Activated naive CD8-positive, alpha-beta T cell treated with anti-CD3 and anti-CD28 coated beads, Interleukin-2, amount 50 U/mL, for 24 hours (primary cell): Measurements from ENCODE around the gene PDLIM5.
"Not testable (repeated sequence)": the region's sequence is repeated elsewhere in the genome, so short reads cannot be mapped to it uniquely, and the experiment has no call there.

Experiments
- ATAC-seq: fragments of 150-1000 bp; cut with Tn5 transposase; one replicate; pipeline ENCODE4 v1.10.0; 2021
- DNase-seq: peaks from one replicate; pipeline ENCODE4 v3.0.0; 2021
- H3K27ac Mint-ChIP-seq: one replicate; pipeline ENCODE4 v1.8.0; 2021; ENCODE audit warnings: mild to moderate bottlenecking, mixed read lengths
- H3K27me3 Mint-ChIP-seq: one replicate; pipeline ENCODE4 v1.8.0; 2021; ENCODE audit warnings: mixed read lengths
- H3K36me3 Mint-ChIP-seq: one replicate; pipeline ENCODE4 v1.8.0; 2021; ENCODE audit warnings: low read depth, mixed read lengths
- H3K4me1 Mint-ChIP-seq: one replicate; pipeline ENCODE4 v1.8.0; 2021; ENCODE audit warnings: mixed read lengths
- H3K4me3 Mint-ChIP-seq: one replicate; pipeline ENCODE4 v1.8.0; 2021; ENCODE audit warnings: mild to moderate bottlenecking, moderate library complexity, mixed read lengths
- H3K9me3 Mint-ChIP-seq: one replicate; pipeline ENCODE4 v1.8.0; 2021; ENCODE audit warnings: mixed read lengths

The PDLIM5 gene

DNA sequence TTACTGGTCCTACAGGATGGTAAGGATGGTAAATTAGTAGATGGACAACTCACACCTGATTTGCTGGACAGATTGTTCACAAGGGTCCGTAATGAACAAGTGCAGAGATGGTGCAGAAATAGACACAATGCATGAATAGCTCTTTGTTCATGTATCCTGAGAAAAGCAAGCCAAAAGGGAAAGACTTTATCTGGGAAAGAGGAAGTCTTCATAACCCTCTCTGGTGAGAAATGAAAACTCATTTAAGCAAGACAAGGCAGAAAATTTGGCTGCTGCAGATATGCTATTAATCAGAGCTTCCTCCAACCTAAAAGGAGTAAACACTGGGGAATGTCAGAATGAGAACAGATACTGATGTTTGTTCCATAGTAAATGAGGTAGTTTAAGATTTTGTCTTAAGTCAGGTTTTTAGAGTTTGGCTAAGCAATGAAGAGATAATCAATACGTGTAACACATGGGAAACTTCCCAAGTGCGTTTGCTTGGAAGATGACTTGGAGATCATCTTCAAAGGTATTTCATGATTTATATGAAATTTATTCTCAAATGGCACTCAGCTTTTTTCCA, 153.6 kb downstream of the PDLIM5 start:
- H3K27me3 Mint-ChIP-seq, result no peaks in the 10 kb centered on the region
- no peak for DNase-seq

DNA sequence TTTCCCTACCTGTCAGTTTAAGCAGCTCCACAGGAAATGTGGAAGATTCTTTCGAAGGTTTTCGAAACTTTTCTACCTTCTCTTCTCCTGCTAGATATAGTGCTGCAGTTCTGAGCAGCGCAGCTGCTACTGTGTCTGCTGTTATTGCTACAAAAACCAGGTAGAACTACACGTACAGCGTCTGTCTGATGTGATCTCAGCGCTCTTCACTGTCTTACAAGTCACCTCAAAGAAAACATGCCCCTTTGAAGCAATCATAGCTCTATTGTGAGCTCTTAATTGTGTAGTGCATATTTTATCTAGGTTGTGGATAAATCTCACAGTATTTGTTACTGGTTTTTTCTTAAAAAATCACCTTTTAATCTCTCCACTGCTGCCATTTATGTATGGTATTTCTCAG, 158.4 kb downstream of the PDLIM5 start:
- H3K9me3 Mint-ChIP-seq, result no peaks in the 10 kb centered on the region
- ATAC-seq, result no peak
- H3K36me3 Mint-ChIP-seq, result no peaks in the 10 kb centered on the region
- no peak for DNase-seq
- H3K4me1 Mint-ChIP-seq, result peaks cover 10% of the 10 kb centered on the region
- no peaks in the 10 kb centered on the region for H3K27me3 Mint-ChIP-seq
- no peak overlapping the region for H3K27ac Mint-ChIP-seq
- no peak overlapping the region for H3K4me3 Mint-ChIP-seq

More for the DNA sequence above, 153.6 kb downstream of the PDLIM5 start:
- no peaks in the 10 kb centered on the region for H3K36me3 Mint-ChIP-seq
- no peak overlapping the region for H3K27ac Mint-ChIP-seq
- peaks cover 4% of the 10 kb centered on the region for H3K4me1 Mint-ChIP-seq
- H3K4me3 Mint-ChIP-seq, result no peak overlapping the region
- no peaks in the 10 kb centered on the region for H3K9me3 Mint-ChIP-seq
- no peak for ATAC-seq

DNA sequence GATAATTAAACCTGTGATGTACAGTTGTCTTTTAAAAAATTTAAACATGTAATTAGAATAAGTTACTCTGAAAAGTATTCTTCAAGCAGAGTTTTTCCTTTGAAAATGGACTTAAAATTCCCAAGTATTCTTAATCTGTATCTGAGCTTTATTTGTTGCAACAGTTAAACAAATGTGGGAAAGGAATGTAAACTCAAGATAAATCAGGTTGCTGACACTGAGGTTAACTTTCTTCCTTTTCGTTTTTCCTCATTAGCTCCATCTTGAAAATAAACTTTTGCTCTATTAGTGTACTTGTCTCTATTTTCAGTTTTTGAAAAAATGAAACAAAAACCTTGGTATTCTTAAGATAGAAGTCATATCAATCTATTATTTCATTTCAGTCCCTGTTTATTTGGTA, 161.5 kb downstream of the PDLIM5 start:
- ATAC-seq (no peak), DNase-seq (no peak)
- no peaks in the 10 kb centered on the region for H3K27me3 Mint-ChIP-seq
- no peaks in the 10 kb centered on the region for H3K9me3 Mint-ChIP-seq
- no peak overlapping the region for H3K27ac Mint-ChIP-seq
- H3K36me3 Mint-ChIP-seq, result no peaks in the 10 kb centered on the region
- no peak overlapping the region for H3K4me3 Mint-ChIP-seq
- H3K4me1 Mint-ChIP-seq, result peaks cover 10% of the 10 kb centered on the region

DNA sequence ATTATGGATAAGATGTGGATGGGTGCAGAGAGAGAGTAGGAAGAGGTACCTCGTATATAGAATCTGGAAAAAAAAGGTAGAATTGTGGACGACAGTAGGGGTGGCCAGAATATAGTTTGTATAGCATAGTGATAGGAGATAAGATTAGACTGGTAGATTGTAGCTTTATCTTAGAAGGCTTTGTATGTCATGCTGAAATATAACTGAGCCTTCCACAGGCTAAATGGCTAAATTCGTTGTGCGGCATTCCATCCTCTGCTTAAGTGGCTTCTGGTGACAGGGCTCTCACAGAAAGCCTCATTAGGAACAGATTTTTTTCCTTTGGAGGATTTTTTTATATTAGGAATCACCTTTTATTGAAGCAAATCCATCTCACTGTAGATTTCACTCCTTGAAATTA, 163.7 kb downstream of the PDLIM5 start:
- Mint-ChIP-seq H3K9me3 (no peaks in the 10 kb centered on the region), H3K27ac (no peak overlapping the region), H3K36me3 (no peaks in the 10 kb centered on the region), H3K27me3 (no peaks in the 10 kb centered on the region), H3K4me1 (peaks cover 6% of the 10 kb centered on the region), H3K4me3 (no peak overlapping the region)
- ATAC-seq, result no peak
- no peak for DNase-seq

DNA sequence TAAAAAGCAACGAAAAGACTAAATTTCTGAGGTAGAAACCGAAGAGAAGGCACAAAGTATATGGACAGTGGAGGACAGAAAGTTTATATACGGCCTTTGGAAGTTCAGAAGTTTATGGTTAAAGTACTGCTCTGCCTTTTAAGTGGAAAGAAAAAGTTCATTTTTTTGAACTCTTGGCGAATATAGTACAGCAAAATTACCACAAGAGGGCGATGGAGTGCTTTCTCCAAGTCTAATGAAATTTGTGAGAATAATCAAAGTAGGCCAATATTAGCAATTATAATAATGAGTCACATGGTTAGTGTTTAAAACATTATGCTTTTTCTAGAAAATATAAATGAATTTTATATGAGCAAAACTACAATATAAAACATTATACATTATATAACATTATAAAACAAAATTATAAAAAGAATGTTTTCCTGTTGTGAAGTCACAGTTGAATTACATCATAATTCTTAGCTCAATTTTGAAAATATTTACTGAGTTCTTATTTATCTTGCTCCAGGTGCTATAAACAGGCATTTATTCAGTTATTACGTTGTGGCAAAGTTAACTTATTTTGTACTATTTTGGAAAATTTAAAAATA, 169.8 kb downstream of the PDLIM5 start:
- no peak for ATAC-seq
- H3K27me3 Mint-ChIP-seq, result no peaks in the 10 kb centered on the region
- H3K36me3 Mint-ChIP-seq, result no peaks in the 10 kb centered on the region
- DNase-seq, result peak; percentile 4
- H3K4me1 Mint-ChIP-seq, result no peaks in the 10 kb centered on the region
- no peaks in the 10 kb centered on the region for H3K9me3 Mint-ChIP-seq
- H3K27ac Mint-ChIP-seq, result no peak overlapping the region
- H3K4me3 Mint-ChIP-seq, result no peak overlapping the region

DNA sequence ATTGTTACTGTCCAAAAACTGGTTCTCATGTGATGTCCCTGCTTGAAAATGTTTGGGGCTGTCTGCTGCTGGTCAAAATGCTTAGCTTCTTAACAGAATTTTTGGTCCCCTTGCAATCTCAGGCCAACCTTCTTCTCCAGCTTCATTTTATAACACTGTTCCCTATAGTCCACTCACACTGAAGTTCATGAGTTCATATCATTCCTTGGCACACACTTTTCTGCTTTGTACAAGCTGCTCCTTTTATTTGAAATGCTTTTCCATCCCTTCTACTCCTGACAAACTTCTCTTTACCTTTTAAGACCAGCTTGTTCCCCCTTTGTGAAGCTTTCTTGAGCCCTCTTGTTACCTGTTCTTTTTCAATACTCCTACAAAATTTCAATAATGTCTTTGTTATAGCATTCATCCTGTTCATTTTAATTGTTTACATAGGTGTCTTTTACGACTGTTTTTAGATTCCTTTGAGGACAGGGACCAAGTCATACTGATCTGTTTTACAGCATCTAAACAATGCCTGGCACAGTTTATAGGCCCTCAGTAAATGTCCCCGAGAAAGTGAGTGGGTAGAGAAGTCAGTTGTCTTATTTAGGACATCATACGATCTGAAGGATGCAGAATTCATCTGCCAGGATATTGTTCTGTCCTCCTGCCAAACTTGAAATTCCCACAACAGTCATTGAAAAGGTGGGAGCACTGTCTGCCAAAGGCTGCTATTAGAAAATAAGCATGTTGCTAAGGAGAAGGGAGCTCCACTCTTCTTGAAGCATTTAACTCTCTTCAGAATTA, 171.6 kb downstream of the PDLIM5 start:
- Mint-ChIP-seq H3K36me3 (no peaks in the 10 kb centered on the region), H3K4me1 (no peaks in the 10 kb centered on the region), H3K9me3 (no peaks in the 10 kb centered on the region), H3K27ac (no peak overlapping the region), H3K27me3 (no peaks in the 10 kb centered on the region), H3K4me3 (no peak overlapping the region)
- ATAC-seq, result no peak
- no peak for DNase-seq

DNA sequence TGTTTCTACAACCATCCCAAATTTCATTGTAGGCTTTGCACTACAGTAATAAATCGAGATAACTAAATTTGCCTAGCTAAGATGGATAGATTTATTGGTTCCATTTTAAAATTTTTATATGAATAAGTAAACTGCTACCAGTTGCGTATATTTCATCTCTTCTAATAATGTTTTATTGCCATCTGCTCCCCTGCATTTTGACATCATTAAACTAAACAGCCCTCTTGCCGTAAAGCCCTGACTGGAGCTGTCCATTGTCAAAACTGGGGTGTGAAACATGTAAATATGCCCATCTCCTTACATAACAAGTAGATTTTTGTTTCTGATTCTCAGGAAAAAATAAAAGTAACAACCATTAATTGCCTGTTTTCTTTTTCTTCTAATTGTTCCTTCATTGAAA, 175.2 kb downstream of the PDLIM5 start:
- H3K36me3 Mint-ChIP-seq, result peaks cover 1% of the 10 kb centered on the region
- H3K4me3 Mint-ChIP-seq, result no peak overlapping the region
- no peaks in the 10 kb centered on the region for H3K4me1 Mint-ChIP-seq
- no peaks in the 10 kb centered on the region for H3K27me3 Mint-ChIP-seq
- DNase-seq (no peak), ATAC-seq (no peak)
- no peak overlapping the region for H3K27ac Mint-ChIP-seq
- H3K9me3 Mint-ChIP-seq, result no peaks in the 10 kb centered on the region

DNA sequence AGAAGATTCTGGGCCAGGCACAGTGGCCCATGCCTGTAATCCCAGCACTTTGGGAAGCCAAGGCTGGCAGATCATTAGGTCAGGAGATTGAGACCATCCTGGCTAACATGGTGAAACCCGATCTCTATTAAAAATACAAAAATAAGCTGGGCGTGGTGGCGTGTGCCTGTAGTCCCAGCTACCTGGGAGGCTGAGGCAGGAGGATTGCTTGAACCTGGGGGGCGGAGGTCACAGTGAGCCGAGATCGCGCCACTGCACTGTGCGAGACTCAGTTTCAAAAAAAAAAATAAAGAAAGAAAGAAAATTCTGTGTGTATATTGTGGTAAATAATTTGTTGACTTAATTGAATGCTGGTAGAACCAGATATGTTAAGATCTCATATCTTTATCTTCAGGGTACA, 177.3 kb downstream of the PDLIM5 start:
- DNase-seq, H3K36me3 Mint-ChIP-seq, H3K4me1 Mint-ChIP-seq, H3K27me3 Mint-ChIP-seq, H3K9me3 Mint-ChIP-seq, H3K27ac Mint-ChIP-seq, H3K4me3 Mint-ChIP-seq, ATAC-seq: not testable (repeated sequence)

DNA sequence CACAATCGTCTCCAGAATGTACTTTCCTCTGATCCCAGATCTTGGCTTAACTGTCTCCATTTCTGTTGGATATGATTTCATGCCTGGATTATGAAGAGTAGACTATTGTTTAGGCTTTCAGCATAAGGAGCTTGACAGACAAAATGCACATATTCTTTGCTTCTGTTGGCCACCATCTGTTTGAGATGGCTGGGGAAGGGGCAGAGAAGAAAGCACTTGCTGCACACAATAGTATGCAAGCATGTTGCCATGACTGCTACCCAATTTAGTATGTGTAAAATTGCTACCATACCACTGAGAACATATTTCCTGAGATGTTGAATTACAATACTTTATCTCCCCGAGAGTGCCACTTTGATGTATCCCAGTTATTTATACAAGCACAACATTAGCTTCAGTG, 178.1 kb downstream of the PDLIM5 start:
- Mint-ChIP-seq H3K27me3 (no peaks in the 10 kb centered on the region), H3K4me3 (no peak overlapping the region), H3K4me1 (no peaks in the 10 kb centered on the region), H3K36me3 (peaks cover 1% of the 10 kb centered on the region), H3K9me3 (no peaks in the 10 kb centered on the region), H3K27ac (no peak overlapping the region)
- no peak for ATAC-seq
- DNase-seq, result no peak

DNA sequence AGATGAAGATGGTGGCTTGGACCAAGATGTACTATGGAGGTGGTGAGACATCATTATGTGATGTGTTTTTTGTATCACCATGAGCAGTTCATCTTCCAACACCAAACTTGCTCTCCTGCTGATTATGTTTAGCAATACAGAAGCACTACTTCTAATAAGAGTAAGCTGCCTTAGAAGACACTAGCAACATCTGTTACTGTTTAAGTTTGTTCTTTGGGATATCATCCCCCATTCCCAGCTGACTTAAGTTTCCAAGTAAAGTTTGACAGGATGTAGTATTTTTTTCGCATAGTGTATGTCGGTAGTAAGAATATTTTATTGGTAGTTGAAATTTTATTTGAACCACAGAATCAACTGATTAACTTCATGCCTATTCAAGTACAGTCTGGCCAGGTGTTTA, 182.5 kb downstream of the PDLIM5 start:
- H3K9me3 Mint-ChIP-seq, result no peaks in the 10 kb centered on the region
- no peak overlapping the region for H3K4me3 Mint-ChIP-seq
- H3K36me3 Mint-ChIP-seq, result peaks cover 1% of the 10 kb centered on the region
- H3K4me1 Mint-ChIP-seq, result no peaks in the 10 kb centered on the region
- no peak for DNase-seq
- no peak overlapping the region for H3K27ac Mint-ChIP-seq
- ATAC-seq, result no peak
- H3K27me3 Mint-ChIP-seq, result no peaks in the 10 kb centered on the region

DNA sequence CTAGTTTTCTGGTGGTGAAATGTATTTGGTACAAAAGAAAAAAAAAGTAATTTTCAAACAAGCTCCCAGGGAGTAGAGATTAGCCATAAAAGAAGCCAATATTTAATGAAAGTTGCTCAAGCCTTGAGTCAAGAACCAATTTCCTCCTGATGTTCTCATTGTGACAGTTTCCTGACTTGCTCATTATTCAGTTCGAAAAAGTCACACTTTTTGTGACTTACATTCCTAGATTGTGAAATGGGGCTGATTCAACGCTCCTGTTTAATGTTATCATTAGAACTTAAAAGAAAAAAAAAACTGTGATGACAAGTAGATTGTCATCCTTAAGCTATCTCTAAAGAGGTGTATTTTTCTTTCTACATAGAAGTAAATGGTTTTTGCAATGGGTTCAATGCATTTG, 183.4 kb downstream of the PDLIM5 start:
- no peaks in the 10 kb centered on the region for H3K27me3 Mint-ChIP-seq
- H3K36me3 Mint-ChIP-seq, result no peaks in the 10 kb centered on the region
- no peak overlapping the region for H3K4me3 Mint-ChIP-seq
- no peak for DNase-seq
- H3K4me1 Mint-ChIP-seq, result no peaks in the 10 kb centered on the region
- no peaks in the 10 kb centered on the region for H3K9me3 Mint-ChIP-seq
- no peak overlapping the region for H3K27ac Mint-ChIP-seq
- ATAC-seq, result no peak

DNA sequence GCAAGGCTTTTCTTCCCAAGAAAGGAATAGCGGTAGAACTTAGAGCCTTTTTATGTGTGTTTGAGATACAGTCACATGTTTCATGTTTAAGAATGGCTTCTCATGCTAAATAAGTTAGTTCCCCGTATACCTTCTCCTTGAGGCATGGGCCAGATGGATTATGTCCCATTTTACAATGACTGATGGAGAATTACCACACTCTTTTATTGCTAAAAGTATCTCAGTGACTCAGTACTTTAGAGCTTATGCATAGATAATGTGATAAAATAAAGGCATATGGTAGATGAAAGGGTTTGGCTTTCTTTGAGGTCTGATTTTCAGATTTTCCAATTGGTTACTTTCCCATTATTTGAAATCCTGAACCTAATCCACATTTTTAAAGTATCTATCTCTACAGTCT, 184.3 kb downstream of the PDLIM5 start:
- Mint-ChIP-seq H3K36me3 (no peaks in the 10 kb centered on the region), H3K4me3 (no peak overlapping the region), H3K4me1 (no peaks in the 10 kb centered on the region), H3K9me3 (no peaks in the 10 kb centered on the region), H3K27ac (no peak overlapping the region), H3K27me3 (no peaks in the 10 kb centered on the region)
- ATAC-seq (no peak), DNase-seq (no peak)

DNA sequence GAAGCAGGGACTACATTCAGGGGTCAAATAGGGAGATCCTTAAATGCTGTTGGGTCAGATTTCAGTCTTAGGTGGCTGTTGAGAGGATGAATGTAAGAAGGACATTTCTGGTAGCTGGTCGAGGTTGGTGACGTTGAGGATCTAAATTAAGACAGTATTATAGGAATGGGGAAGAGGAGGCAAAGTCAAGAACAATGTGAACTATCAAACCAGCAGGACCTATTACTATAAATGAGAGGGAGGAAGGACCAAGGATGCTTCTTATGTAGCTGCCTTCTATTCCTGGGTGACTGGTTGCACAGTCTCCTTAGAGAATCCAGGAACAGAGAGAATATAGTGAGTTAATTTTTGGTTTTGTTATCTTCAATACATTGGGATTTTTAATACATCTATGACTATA, 187.6 kb downstream of the PDLIM5 start:
- Mint-ChIP-seq H3K27me3 (no peaks in the 10 kb centered on the region), H3K36me3 (peaks cover 5% of the 10 kb centered on the region), H3K4me1 (no peaks in the 10 kb centered on the region), H3K9me3 (no peaks in the 10 kb centered on the region), H3K4me3 (no peak overlapping the region), H3K27ac (no peak overlapping the region)
- no peak for ATAC-seq
- DNase-seq, result no peak

DNA sequence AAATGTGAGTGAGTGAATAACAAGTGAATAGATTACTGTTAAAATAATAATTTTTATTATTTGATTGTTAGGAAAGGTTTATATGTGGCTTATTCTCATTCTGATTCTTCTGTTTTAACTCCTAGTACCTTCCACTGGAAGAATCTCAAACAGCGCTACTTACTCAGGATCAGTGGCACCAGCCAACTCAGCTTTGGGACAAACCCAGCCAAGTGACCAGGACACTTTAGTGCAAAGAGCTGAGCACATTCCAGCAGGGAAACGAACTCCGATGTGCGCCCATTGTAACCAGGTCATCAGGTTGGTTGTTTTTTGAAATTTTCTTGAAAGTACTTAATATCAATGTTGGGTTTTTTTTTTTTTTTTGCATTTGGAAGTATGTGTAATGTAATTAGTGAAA, 188.4 kb downstream of the PDLIM5 start:
- Mint-ChIP-seq H3K4me3 (no peak overlapping the region), H3K27ac (no peak overlapping the region), H3K36me3 (peaks cover 7% of the 10 kb centered on the region), H3K4me1 (no peaks in the 10 kb centered on the region), H3K27me3 (no peaks in the 10 kb centered on the region), H3K9me3 (no peaks in the 10 kb centered on the region)
- DNase-seq (no peak), ATAC-seq (no peak)

DNA sequence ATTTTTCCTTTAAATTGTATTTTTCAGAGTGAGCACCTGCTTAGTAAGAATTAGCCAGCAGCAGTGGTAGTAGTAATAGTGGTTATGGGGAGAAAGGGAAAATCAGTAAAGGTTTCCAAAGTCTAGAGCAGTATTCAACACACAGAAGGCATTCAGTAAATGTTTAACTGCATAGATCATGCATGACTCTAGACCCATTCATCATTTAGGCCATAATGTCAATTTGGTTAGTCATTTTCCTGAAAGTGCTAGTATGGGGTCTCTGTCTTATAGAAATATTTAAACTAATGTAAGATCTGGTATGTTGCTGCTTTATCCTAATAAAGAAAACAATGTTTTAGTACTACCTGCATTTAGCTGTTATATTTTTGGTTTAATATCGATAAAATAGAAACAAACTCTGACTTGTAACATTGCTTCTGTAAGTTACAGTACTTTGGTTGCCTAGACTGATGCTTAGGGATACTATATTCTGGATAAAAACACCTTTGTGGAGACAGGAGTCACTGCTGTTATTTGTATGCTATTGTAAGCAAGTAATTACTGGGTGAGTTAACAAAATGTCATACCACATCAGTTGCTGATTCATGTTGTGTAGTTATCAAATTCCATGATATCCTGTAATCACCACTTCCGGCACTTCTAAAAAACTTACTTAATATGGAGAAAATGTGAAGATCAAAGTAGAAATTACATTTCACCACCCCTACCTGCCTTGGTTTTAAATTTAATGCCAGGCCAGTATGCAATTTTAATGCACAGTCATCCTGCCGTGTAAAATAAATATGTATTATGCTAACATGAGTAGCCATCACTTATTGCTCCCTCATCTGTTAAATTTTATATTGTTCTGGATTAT, 190.2 kb downstream of the PDLIM5 start:
- DNase-seq, result no peak
- H3K27ac Mint-ChIP-seq, result no peak overlapping the region
- no peaks in the 10 kb centered on the region for H3K9me3 Mint-ChIP-seq
- H3K36me3 Mint-ChIP-seq, result peaks cover 7% of the 10 kb centered on the region
- no peaks in the 10 kb centered on the region for H3K4me1 Mint-ChIP-seq
- H3K4me3 Mint-ChIP-seq, result no peak overlapping the region
- no peaks in the 10 kb centered on the region for H3K27me3 Mint-ChIP-seq
- peak; percentile 57 for ATAC-seq
